ENCODE measurements around the gene ZNF697. TPM values are rescaled to one million over a fixed set of nuclear protein-coding genes. Genes with fewer than 3 reads are reported as not detected.

The ZNF697 gene
- total RNA-seq, 1 experiment from 2014 or later: 18.0 TPM

GRCh38 chr1:119613769-119614720, 34.0 kb downstream of the ZNF697 start:
- TF ChIP-seq CTCF (IDR thresholded peaks at IDR 0.05) (peak; percentile 73), ETV6 (CRISPR knock-in tag; IDR thresholded peaks at IDR 0.05) (no peak)
- Mint-ChIP-seq H3K36me3 (no peaks in the 10 kb centered on the region), H3K4me3 (no peak overlapping the region), H3K27ac (no peak overlapping the region), H3K4me1 (peaks cover 23% of the 10 kb centered on the region), H3K27me3 (ENCODE audit: low read depth) (peaks cover 4% of the 10 kb centered on the region), H3K9me3 (no peaks in the 10 kb centered on the region)
- peak; percentile 85 for ATAC-seq
- POLR2A ChIA-PET: interaction anchor here (0.6 to 2.7 kb wide), 2 partner anchors 34 to 98 kb away, joined by 3 to 10 read pairs; partner anchors contain the start of genes PHGDH and ZNF697
- DNase-seq (ENCODE audit: low spot score): peak; percentile 92
- CTCF ChIA-PET: interaction anchor here (0.8 to 4.0 kb wide), 6 partner anchors 34 to 64 kb away, joined by 3 to 35 read pairs (median 14); partner anchors contain the start of gene ZNF697

GRCh38 chr1:119611701-119612113, 36.4 kb downstream of the ZNF697 start:
- no peaks in the 10 kb centered on the region for H3K9me3 Mint-ChIP-seq
- DNase-seq (ENCODE audit: low spot score) (peak; percentile 99), ATAC-seq (peak; percentile 79)
- no peaks in the 10 kb centered on the region for H3K36me3 Mint-ChIP-seq
- 0 out of 2 replicates have a peak overlapping the region, but pooled peaks have one; percentile 14 for H3K27ac Mint-ChIP-seq
- H3K27me3 Mint-ChIP-seq (ENCODE audit: low read depth): peaks cover 4% of the 10 kb centered on the region
- POLR2A ChIA-PET: interaction anchor here (1.0 kb wide), 1 partner anchor 64 kb away, joined by 3 read pairs; no protein-coding TSS in a partner anchor
- H3K4me3 Mint-ChIP-seq: peak overlapping the region; percentile 42
- H3K4me1 Mint-ChIP-seq: peaks cover 15% of the 10 kb centered on the region
- CTCF ChIA-PET: interaction anchor here (0.6 to 2.0 kb wide), 51 partner anchors 8 to 357 kb away, joined by 3 to 57 read pairs (median 5); partner anchors contain the start of genes ADAM30, HMGCS2, PHGDH and ZNF697
- TF ChIP-seq NFYB (CRISPR knock-in tag; conservative IDR thresholded peaks at IDR 0.05; ENCODE audit: low read depth) (no peak), NFE2L1 (CRISPR knock-in tag; IDR thresholded peaks at IDR 0.05) (no peak), E2F5 (CRISPR knock-in tag; IDR thresholded peaks at IDR 0.05) (no peak), RELA (CRISPR knock-in tag; IDR thresholded peaks at IDR 0.05; ENCODE audit: borderline replicate concordance) (no peak), IRF1 (CRISPR knock-in tag; IDR thresholded peaks at IDR 0.05) (no peak), MLX (CRISPR knock-in tag; IDR thresholded peaks at IDR 0.05) (no peak), USF1 (CRISPR knock-in tag; IDR thresholded peaks at IDR 0.05) (peak; percentile 23; the same call in 1 of the 2 replicates), NR1H2 (CRISPR knock-in tag; IDR thresholded peaks at IDR 0.05) (no peak), ZNF416 (CRISPR knock-in tag; IDR thresholded peaks at IDR 0.05) (no peak), ZBTB43 (CRISPR knock-in tag; IDR thresholded peaks at IDR 0.05) (no peak), FOXK1 (CRISPR knock-in tag; IDR thresholded peaks at IDR 0.05) (no peak), ZNF219 (CRISPR knock-in tag; IDR thresholded peaks at IDR 0.05; ENCODE audit: borderline replicate concordance) (no peak), JAZF1 (CRISPR knock-in tag; IDR thresholded peaks at IDR 0.05) (no peak), ZNF425 (CRISPR knock-in tag; conservative IDR thresholded peaks at IDR 0.05) (no peak), ELF4 (CRISPR knock-in tag; IDR thresholded peaks at IDR 0.05; ENCODE audit: low read depth) (no peak), NR3C1 (CRISPR knock-in tag; conservative IDR thresholded peaks at IDR 0.05; ENCODE audit: low read depth) (no peak), TEAD1 (CRISPR knock-in tag; IDR thresholded peaks at IDR 0.05) (no peak), ZNF512 (CRISPR knock-in tag; IDR thresholded peaks at IDR 0.05; ENCODE audit: borderline replicate concordance) (no peak)
